SW480 (cell line): ENCODE measurements around the gene TSC1.
"Not testable (repeated sequence)": the region's sequence is repeated elsewhere in the genome, so short reads cannot be mapped to it uniquely, and the experiment has no call there.

ENCODE experiments used
- DNase-seq: peaks from one replicate; pipeline ENCODE4 v3.0.0-alpha.2; 2016; ENCODE audit warnings: low spot score

The TSC1 gene

GRCh38 chr9:132976571-132976970 lies 32.2 kb upstream of the TSC1 start:
- DNase-seq = no peak

- DNase-seq = no peak
Observed at GRCh38 chr9:132975961-132976360, 31.5 kb upstream of the TSC1 start.

- peak; percentile 19 for DNase-seq
Observed at GRCh38 chr9:132973713-132974112, 29.3 kb upstream of the TSC1 start.

- no peak for DNase-seq
Observed at GRCh38 chr9:132973166-132973565, 28.8 kb upstream of the TSC1 start.

- peak; percentile 71 for DNase-seq
Observed at GRCh38 chr9:132970324-132971062, 26.1 kb upstream of the TSC1 start.

GRCh38 chr9:132969783-132970182 lies 25.4 kb upstream of the TSC1 start:
- no peak for DNase-seq

GRCh38 chr9:132967908-132968307 lies 23.5 kb upstream of the TSC1 start:
- DNase-seq = not testable (repeated sequence)

GRCh38 chr9:132965478-132965877 lies 21.1 kb upstream of the TSC1 start:
- no peak for DNase-seq

- no peak for DNase-seq
Observed at GRCh38 chr9:132961002-132961401, 16.6 kb upstream of the TSC1 start.

GRCh38 chr9:132957805-132958204 lies 13.4 kb upstream of the TSC1 start:
- DNase-seq = no peak

- no peak for DNase-seq
Observed at GRCh38 chr9:132955768-132956167, 11.4 kb upstream of the TSC1 start.

- no peak for DNase-seq
Observed at GRCh38 chr9:132955123-132955522, 10.7 kb upstream of the TSC1 start.

- no peak for DNase-seq
Observed at GRCh38 chr9:132949709-132950108, 5.3 kb upstream of the TSC1 start.

- no peak for DNase-seq
Observed at GRCh38 chr9:132948482-132949050, 4.2 kb upstream of the TSC1 start.

GRCh38 chr9:132947756-132948155 lies 3.3 kb upstream of the TSC1 start:
- no peak for DNase-seq

GRCh38 chr9:132946631-132947295 lies 2.3 kb upstream of the TSC1 start:
- DNase-seq = peak; percentile 24

GRCh38 chr9:132946211-132946610 lies 1.8 kb upstream of the TSC1 start:
- no peak for DNase-seq

- DNase-seq = no peak
Observed at GRCh38 chr9:132945186-132946130, 1.0 kb upstream of the TSC1 start.

GRCh38 chr9:132943651-132944293 lies 644 bp downstream of the TSC1 start:
- peak; percentile 11 for DNase-seq

- no peak for DNase-seq
Observed at GRCh38 chr9:132942541-132943182, 1.8 kb downstream of the TSC1 start.

- DNase-seq = no peak
Observed at GRCh38 chr9:132939169-132939568, 5.2 kb downstream of the TSC1 start.
